Right forelimb (tissue), 1 donor: ENCODE data around the gene MAP6.

Experiments used
- DNase-seq: peaks from one replicate; pipeline ENCODE4 v3.0.0-alpha.2; 2018

MAP6 gene

GRCh38 chr11:75565916-75566762 lies 102.7 kb downstream of the MAP6 start:
- no peak for DNase-seq

GRCh38 chr11:75565221-75565814 lies 103.5 kb downstream of the MAP6 start:
- no peak for DNase-seq

GRCh38 chr11:75563978-75564552 lies 104.8 kb downstream of the MAP6 start:
- DNase-seq, result peak; percentile 87

GRCh38 chr11:75563501-75563977 lies 105.3 kb downstream of the MAP6 start:
- DNase-seq, result no peak

GRCh38 chr11:75562836-75563484 lies 105.9 kb downstream of the MAP6 start:
- DNase-seq, result peak; percentile 78

GRCh38 chr11:75562048-75562835 lies 106.6 kb downstream of the MAP6 start, which contains the start of gene SERPINH1:
Gene SERPINH1 (plus strand): TSS chr11:75562253. CDS start chr11:75566350, 4,097 bp downstream.
- peak; percentile 94 for DNase-seq

GRCh38 chr11:75561426-75562047 lies 107.3 kb downstream of the MAP6 start:
- DNase-seq, result no peak

- DNase-seq, result no peak
These were observed 108.2 kb downstream of the MAP6 start for GRCh38 chr11:75560644-75561043.

- peak; percentile 80 for DNase-seq
These were observed 109.6 kb downstream of the MAP6 start for GRCh38 chr11:75558939-75559843.

- DNase-seq, result peak; percentile 82
These were observed 111.0 kb downstream of the MAP6 start for GRCh38 chr11:75557666-75558494.

- DNase-seq, result no peak
These were observed 112.6 kb downstream of the MAP6 start for GRCh38 chr11:75556275-75556674.

- no peak for DNase-seq
These were observed 113.6 kb downstream of the MAP6 start for GRCh38 chr11:75555079-75555811.

- peak; percentile 98 for DNase-seq
These were observed 114.4 kb downstream of the MAP6 start for GRCh38 chr11:75554258-75555022.

- DNase-seq, result no peak
These were observed 115.0 kb downstream of the MAP6 start for GRCh38 chr11:75553889-75554257.

GRCh38 chr11:75553182-75553581 lies 115.7 kb downstream of the MAP6 start:
- DNase-seq, result no peak

- DNase-seq, result no peak
These were observed 119.4 kb downstream of the MAP6 start for GRCh38 chr11:75549370-75549958.

GRCh38 chr11:75548595-75549272 lies 120.1 kb downstream of the MAP6 start:
- no peak for DNase-seq
